Measurements from ENCODE around the gene CPNE1.
A peak's percentile ranks its signal among the peaks of the same experiment; 100 is the strongest.
"Not testable (repeated sequence)": the region's sequence is repeated elsewhere in the genome, so short reads cannot be mapped to it uniquely, and the experiment has no call there.

Gene CPNE1

GRCh38 chr20:35664466-35665206 lies at the start of gene CPNE1, which contains the start of gene RBM12:
CPNE1 (minus strand) TSS chr20:35664900; CDS start chr20:35632923, 31,977 bp downstream.
RBM12 (minus strand) TSS chr20:35664900; CDS start chr20:35655322, 9,578 bp downstream.
- peak; percentile 94 for DNase-seq (ENCODE audit: low spot score)

- DNase-seq (ENCODE audit: low spot score): no peak
These were observed 49.4 kb upstream of the CPNE1 start for GRCh38 chr20:35714127-35714526.

DNA sequence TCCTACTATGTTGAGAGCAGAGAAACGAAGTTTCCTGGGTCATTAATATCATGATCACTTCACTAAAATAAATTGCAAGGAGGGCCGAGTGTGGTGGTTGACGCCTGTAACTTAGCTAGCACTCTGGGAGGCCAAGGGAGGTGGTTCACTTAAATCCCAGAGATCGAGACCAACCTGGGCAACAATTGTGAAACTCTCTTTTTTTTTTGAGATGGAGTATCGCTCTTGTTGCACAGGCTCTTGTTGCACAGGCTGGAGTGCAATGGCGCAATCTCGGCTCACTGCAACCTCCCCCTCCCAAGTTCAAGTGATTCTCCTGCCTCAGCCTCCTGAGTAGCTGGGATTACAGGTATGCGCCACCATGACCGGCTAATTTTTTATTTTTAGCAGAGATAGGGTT lies 48.4 kb upstream of the CPNE1 start:
- not testable (repeated sequence) for DNase-seq (ENCODE audit: low spot score)

GRCh38 chr20:35711588-35712209 lies 47.0 kb upstream of the CPNE1 start:
- no peak for DNase-seq (ENCODE audit: low spot score)

DNA sequence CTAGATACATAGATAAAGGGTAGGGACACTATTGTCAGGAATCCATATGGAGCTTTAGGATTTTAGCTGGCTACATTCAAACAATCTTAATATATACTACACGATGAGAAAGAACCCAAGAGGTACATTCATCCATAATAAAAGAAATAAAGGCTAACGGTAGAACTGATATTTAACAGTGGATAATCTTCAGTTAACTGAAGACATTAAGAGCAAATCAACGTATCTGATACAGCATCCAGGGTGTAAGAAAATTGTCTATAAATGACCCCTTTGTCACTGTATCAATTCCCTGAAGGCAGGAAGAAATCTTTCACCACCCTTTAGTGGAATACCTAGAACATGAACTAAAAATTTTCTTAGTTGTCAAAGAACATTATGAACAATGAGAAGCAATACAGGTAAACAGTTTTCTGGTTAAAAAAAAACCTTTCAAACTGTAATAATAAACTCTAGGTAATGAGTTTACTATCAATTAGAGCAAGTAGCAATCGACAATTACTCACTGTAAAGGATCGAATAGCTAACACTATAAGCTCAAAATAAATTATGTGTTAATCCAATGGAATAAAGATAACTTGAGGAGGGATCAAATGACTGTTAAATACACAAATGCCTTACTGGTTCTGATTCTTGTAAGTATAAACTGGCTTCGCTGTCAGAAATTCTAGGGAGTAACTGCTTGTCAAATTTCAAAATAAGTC lies 46.3 kb upstream of the CPNE1 start:
- DNase-seq (ENCODE audit: low spot score): no peak

DNA sequence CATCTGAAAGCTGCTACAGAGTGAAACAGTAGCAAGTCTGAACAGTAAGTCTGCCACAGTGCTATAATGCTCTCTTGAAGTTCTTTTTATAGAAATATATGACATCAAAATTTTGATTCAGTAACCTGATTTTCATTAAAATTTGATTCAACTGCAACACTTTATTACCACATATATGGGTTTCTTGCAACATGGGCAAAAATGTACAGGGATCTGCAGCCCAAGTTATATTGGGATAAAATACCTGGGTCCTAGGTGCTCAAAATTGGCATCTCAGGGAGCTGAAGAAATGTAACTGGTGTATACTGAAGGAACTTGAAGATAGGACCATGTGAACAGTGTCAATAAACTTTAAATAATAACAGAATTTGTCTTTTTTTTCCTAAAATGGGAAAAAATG lies 45.3 kb upstream of the CPNE1 start:
- no peak for DNase-seq (ENCODE audit: low spot score)

DNA sequence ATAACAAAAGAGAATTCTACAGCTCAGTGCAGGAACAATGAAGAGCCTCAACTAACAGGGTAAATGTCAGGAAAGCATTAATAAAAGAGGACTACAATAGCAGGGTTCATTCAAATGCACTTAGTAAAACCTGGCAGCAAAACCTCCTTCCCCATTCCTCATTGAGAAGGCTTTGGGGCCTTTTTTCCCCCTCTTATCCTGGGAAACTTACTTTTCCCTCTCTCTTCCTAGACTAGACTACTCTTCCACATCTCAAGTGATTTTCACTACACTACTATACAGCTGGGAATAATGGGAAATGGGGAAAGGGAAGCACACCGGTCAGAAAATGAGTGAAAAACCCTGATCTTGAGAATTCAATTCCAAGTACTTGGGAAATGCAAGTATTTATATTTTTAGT lies 44.6 kb upstream of the CPNE1 start:
- no peak for DNase-seq (ENCODE audit: low spot score)

DNA sequence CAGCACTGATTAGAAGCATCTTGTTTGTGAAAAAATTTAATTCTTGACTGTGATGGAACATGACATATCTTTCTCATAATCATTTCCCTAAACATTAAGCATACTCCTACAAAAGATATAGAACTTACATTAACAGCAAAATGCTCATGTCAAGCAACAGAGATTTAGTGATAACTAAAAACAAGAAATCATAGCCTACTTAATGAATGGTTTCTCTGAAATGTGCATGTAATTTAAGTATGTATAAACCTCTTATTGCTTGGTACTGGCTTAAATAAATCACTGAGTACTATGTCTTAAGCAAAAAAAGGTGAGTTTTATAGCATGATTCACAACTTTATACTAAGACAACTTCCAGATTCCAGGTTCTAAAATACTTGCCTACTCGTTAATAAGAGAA lies 43.8 kb upstream of the CPNE1 start:
- DNase-seq (ENCODE audit: low spot score): no peak

- DNase-seq (ENCODE audit: low spot score): not testable (repeated sequence)
These were observed 42.2 kb upstream of the CPNE1 start for GRCh38 chr20:35706591-35707529.

GRCh38 chr20:35705894-35706293 lies 41.2 kb upstream of the CPNE1 start:
- not testable (repeated sequence) for DNase-seq (ENCODE audit: low spot score)

DNA sequence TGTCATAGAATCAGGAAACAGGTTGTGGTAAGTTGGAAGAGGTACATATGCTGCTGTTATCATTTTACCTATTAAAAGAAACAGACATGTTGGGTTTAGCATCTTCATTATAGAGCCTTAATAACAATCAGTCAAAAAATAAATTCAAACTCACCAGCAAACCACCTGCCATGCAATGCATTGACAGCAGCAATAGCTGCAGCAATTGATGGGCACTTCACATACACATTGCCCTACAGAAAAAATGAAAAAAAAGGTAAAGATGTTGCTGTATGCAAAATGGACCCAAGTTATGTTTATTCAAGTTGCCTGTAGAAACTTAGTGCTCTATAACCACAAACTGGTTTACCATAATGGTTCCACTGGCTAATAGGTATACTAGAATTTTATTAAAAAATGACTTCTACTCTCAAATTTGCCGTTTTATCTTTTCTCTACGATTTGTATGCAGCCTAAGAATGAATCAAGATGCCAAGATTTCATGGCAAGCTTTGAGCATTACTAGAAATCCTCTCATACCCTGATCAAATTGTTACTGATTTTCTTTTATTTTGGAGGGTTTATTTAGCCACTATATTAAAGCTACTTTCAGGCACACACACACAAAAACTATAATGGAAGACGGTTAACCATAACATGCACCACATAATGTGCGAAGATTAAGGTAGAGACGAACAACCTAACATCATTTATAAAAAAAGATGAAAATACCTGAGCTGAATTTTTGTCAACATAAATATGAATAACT lies 40.0 kb upstream of the CPNE1 start:
- no peak for DNase-seq (ENCODE audit: low spot score)

GRCh38 chr20:35702824-35703695 lies 38.4 kb upstream of the CPNE1 start:
- DNase-seq (ENCODE audit: low spot score): no peak

- DNase-seq (ENCODE audit: low spot score): no peak
These were observed 37.5 kb upstream of the CPNE1 start for GRCh38 chr20:35702051-35702823.

- no peak for DNase-seq (ENCODE audit: low spot score)
These were observed 36.0 kb upstream of the CPNE1 start for GRCh38 chr20:35700625-35701148.

- no peak for DNase-seq (ENCODE audit: low spot score)
These were observed 35.4 kb upstream of the CPNE1 start for GRCh38 chr20:35699957-35700624.

DNA sequence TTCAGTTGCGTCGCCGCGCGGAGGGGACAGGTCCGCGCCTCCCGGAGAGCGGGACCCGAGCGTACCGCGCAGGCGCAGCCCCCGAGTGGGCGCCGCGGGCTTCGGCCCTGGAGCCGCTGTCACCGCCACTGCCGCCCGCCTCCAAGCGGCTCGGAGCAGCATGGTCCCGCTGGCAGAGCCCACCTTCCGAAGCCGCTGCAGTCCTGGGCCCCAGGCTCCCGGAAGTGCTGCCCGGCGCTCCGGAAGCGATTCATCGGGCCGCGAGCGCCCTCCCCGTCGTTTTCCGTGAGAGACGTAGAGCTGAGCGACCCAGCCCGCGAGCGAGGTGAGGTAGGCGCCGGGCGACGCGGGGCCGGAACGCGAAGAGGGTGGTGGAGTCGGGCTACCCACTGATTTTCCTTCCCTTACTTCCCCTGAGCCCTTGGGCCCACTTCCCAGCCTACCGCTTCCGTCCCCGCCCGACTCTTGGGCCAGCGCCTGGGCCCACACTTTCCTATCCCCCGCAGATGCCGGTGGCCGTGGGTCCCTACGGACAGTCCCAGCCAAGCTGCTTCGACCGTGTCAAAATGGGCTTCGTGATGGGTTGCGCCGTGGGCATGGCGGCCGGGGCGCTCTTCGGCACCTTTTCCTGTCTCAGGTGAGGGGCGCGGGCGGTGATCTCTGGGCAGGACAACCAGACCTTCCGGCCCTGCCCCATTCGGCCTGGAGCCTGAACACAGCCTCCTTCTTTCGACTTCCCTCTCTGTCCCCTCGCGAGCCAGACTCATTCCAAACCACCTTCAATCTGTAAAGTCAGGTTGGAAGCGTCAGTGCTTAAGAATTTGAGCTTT lies 34.6 kb upstream of the CPNE1 start, which contains the start of the genes NFS1 and ROMO1:
NFS1 (minus strand) TSS at position 226 of the 830 bp plus-strand sequence; CDS start at position 162, 64 bp downstream.
ROMO1 (plus strand) TSS at position 279 of the 830 bp plus-strand sequence; CDS start at position 507, 228 bp downstream.
- DNase-seq (ENCODE audit: low spot score): peak; percentile 81

All from putamen (tissue), 1 donor.